Type B pancreatic cell (in vitro differentiated cells): ENCODE results near the gene CCDC97. TPM values are rescaled to one million over a fixed set of nuclear protein-coding genes. Genes with fewer than 3 reads are reported as not detected.

ENCODE experiments used
- DNase-seq: peaks from one replicate; pipeline ENCODE4 v3.0.0; 2021; ENCODE audit warnings: mixed read lengths; ENCODE audit not compliant: unreplicated experiment; ENCODE audit errors: extremely low spot score
- H3K27ac Mint-ChIP-seq: 2 replicates; pipeline ENCODE4 v1.8.0; 2021; ENCODE audit warnings: mild to moderate bottlenecking, mixed read lengths
- H3K27me3 Mint-ChIP-seq: 2 replicates; pipeline ENCODE4 v1.8.0; 2021; ENCODE audit warnings: mixed read lengths
- H3K36me3 Mint-ChIP-seq: 2 replicates; pipeline ENCODE4 v1.8.0; 2021; ENCODE audit warnings: mixed read lengths
- H3K4me1 Mint-ChIP-seq: one replicate; pipeline ENCODE4 v1.8.0; 2021; ENCODE audit warnings: mixed read lengths; ENCODE audit not compliant: unreplicated experiment
- H3K4me3 Mint-ChIP-seq: 2 replicates; pipeline ENCODE4 v1.8.0; 2021; ENCODE audit warnings: mild to moderate bottlenecking, mixed read lengths
- H3K9me3 Mint-ChIP-seq: 2 replicates; pipeline ENCODE4 v1.8.0; 2021; ENCODE audit warnings: mixed read lengths
- CTCF ChIP-seq: fragments of 200-600 bp; sonication (generic); conservative IDR thresholded peaks from 2 replicates; pipeline ENCODE4 v1.5.0; 2021; ENCODE audit warnings: antibody characterized with exemption, mild to moderate bottlenecking
- total RNA-seq: library from RNA; stranded (reverse); gene quantifications from 2 replicates; pipeline ENCODE4 v1.2.1, GENCODE V29; 2021; ENCODE audit warnings: low replicate concordance

CCDC97 gene
- total RNA-seq, 1 donor from 2014 or later = 42.6 TPM

- no peak overlapping the region for H3K27ac Mint-ChIP-seq
- no peak for DNase-seq
- H3K27me3 Mint-ChIP-seq = no peaks in the 10 kb centered on the region
- H3K36me3 Mint-ChIP-seq = no peaks in the 10 kb centered on the region
- H3K4me3 Mint-ChIP-seq = no peak overlapping the region
- H3K9me3 Mint-ChIP-seq = no peaks in the 10 kb centered on the region
- no peak for TF ChIP-seq CTCF
- H3K4me1 Mint-ChIP-seq = peaks cover 12% of the 10 kb centered on the region
These were observed 64.0 kb downstream of the CCDC97 start for GRCh38 chr19:41373993-41374392.

Other genes starting within 250 kb of the CCDC97 start
- not detected in 2 replicates for gene CYP2A13, start 221.7 kb upstream of the CCDC97 start, total RNA-seq
- not detected in 2 replicates for gene CYP2F1, start 195.7 kb upstream of the CCDC97 start, total RNA-seq
- 33.1 and 121 TPM in 2 replicates for gene CYP2S1, start 117.0 kb upstream of the CCDC97 start, total RNA-seq
- 8.8 and 20.9 TPM in 2 replicates for gene AXL, start 90.9 kb upstream of the CCDC97 start, total RNA-seq
- gene HNRNPUL1, start 45.8 kb upstream of the CCDC97 start, total RNA-seq = 189 and 244 TPM in 2 replicates
- 2.3 and 3.4 TPM in 2 replicates for gene TGFB1, start 43.8 kb downstream of the CCDC97 start, total RNA-seq
- 4.8 and 8.8 TPM in 2 replicates for gene B9D2, start 54.0 kb downstream of the CCDC97 start, total RNA-seq
- 2.0 and 8.1 TPM in 2 replicates for gene TMEM91, start 66.4 kb downstream of the CCDC97 start, total RNA-seq
- 11.4 and 20.2 TPM in 2 replicates for gene EXOSC5, start 87.2 kb downstream of the CCDC97 start, total RNA-seq
- gene BCKDHA, start 87.6 kb downstream of the CCDC97 start, total RNA-seq = 7.5 and 11.7 TPM in 2 replicates
- gene B3GNT8, start 117.2 kb downstream of the CCDC97 start, total RNA-seq = 9.3 and 13.0 TPM in 2 replicates
- 43.8 and 57.4 TPM in 2 replicates for gene DMAC2, start 129.7 kb downstream of the CCDC97 start, total RNA-seq
- gene ERICH4, start 133.0 kb downstream of the CCDC97 start, total RNA-seq = 0.56 and 0.81 TPM in 2 replicates